Activated T-cell treated with anti-CD3 and anti-CD28 coated beads, Interleukin-2, amount 50 U/mL, for 4 hours (primary cell): ENCODE results near the gene USB1. TPM values are rescaled to one million over a fixed set of nuclear protein-coding genes. Genes with fewer than 3 reads are reported as not detected.
A peak's percentile ranks its signal among the peaks of the same experiment; 100 is the strongest.

Experiments
- ATAC-seq, 2 donors: fragments of 200-7000 bp; cut with Tn5 transposase; one replicate each; pipeline ENCODE4 v1.10.0; 2021
- DNase-seq: peaks from one replicate; pipeline ENCODE4 v3.0.0-alpha.2; 2020
- H3K27me3 Mint-ChIP-seq: one replicate; pipeline ENCODE4 v1.8.0; 2021; ENCODE audit warnings: low read depth, mixed read lengths
- H3K36me3 Mint-ChIP-seq: one replicate; pipeline ENCODE4 v1.8.0; 2022; ENCODE audit warnings: mixed read lengths; ENCODE audit not compliant: insufficient read depth
- H3K4me1 Mint-ChIP-seq: one replicate; pipeline ENCODE4 v1.8.0; 2021; ENCODE audit warnings: low read depth, mixed read lengths
- H3K4me3 Mint-ChIP-seq: one replicate; pipeline ENCODE4 v1.8.0; 2021; ENCODE audit warnings: mild to moderate bottlenecking, moderate library complexity, mixed read lengths
- H3K9me3 Mint-ChIP-seq: one replicate; pipeline ENCODE4 v1.8.0; 2021; ENCODE audit warnings: mixed read lengths
- total RNA-seq, 3 donors: library from RNA; stranded (reverse); gene quantifications; one replicate each; pipeline ENCODE4 v1.2.1, GENCODE V29; 2021

Gene USB1
- total RNA-seq, 3 donors from 2014 or later, result 75.0 to 78.8 (median 75.7) TPM

DNA sequence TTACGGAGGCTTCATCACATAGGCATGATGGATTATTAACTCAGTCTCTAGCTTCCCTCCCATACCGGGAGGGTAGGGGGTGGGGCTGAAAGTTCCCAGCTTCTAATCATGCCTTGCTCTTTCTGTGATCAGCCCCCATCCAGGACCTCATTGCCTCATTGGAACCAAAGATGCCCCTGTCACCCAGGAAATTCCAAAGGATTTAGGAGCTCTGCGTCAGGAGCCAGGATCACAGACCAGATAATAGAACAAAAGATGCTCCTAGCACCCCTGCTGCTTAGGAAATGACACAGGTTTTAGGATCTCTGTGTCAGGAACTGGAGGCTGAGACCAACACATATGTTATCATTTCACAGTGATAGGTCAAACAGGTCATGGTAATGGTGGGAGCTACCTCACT is 9.7 kb downstream of the USB1 start:
- no peaks in the 10 kb centered on the region for H3K4me1 Mint-ChIP-seq
- no peak for ATAC-seq
- H3K9me3 Mint-ChIP-seq, result no peaks in the 10 kb centered on the region
- H3K36me3 Mint-ChIP-seq, result peaks cover 28% of the 10 kb centered on the region
- H3K27me3 Mint-ChIP-seq, result no peaks in the 10 kb centered on the region
- no peak overlapping the region for H3K4me3 Mint-ChIP-seq
- DNase-seq, result no peak

DNA sequence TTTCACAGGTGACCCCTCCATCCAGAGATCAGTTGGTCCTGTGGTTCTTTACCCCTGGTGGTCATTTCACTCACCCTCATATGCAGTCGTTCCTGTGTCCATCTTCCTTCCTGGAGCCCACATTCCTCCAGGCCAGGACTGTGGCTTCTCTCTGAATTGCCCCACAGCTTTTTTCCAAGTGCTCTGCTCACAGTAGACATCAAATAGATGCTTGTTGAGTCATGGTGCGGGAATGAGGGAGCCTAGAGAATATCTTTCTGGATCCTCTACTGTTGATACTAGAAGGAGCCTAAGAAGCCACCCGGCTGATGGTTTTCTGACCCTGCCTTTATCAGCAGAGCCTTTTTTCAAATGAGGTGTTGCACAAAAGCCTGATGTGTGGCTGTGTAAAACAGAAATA is 10.4 kb downstream of the USB1 start:
- ATAC-seq (no peak), DNase-seq (no peak)
- no peak overlapping the region for H3K4me3 Mint-ChIP-seq
- H3K36me3 Mint-ChIP-seq, result peaks cover 26% of the 10 kb centered on the region
- H3K4me1 Mint-ChIP-seq, result no peaks in the 10 kb centered on the region
- no peaks in the 10 kb centered on the region for H3K27me3 Mint-ChIP-seq
- H3K9me3 Mint-ChIP-seq, result no peaks in the 10 kb centered on the region

DNA sequence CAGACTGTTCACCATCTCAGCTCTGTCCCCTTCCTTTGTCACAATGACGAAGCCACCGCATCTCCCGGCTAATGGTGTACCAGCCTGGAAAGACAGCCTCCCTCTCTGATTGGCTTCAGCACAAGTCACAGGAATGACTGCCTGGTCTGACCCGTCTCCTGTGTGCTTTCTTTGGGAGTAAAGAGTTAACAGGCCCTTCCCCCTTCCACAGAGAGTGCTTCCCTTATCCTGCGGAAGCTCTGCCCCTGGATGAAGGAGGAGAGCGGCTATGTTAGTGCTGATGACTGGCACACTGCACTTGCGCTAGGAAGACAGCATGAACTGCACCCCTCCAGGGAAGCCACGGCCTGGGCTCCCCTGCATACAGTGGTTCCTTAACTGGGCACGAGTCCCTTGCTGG is 11.3 kb downstream of the USB1 start:
- no peak for DNase-seq
- Mint-ChIP-seq H3K4me3 (no peak overlapping the region), H3K27me3 (no peaks in the 10 kb centered on the region), H3K4me1 (no peaks in the 10 kb centered on the region), H3K36me3 (peaks cover 21% of the 10 kb centered on the region), H3K9me3 (no peaks in the 10 kb centered on the region)
- no peak for ATAC-seq

DNA sequence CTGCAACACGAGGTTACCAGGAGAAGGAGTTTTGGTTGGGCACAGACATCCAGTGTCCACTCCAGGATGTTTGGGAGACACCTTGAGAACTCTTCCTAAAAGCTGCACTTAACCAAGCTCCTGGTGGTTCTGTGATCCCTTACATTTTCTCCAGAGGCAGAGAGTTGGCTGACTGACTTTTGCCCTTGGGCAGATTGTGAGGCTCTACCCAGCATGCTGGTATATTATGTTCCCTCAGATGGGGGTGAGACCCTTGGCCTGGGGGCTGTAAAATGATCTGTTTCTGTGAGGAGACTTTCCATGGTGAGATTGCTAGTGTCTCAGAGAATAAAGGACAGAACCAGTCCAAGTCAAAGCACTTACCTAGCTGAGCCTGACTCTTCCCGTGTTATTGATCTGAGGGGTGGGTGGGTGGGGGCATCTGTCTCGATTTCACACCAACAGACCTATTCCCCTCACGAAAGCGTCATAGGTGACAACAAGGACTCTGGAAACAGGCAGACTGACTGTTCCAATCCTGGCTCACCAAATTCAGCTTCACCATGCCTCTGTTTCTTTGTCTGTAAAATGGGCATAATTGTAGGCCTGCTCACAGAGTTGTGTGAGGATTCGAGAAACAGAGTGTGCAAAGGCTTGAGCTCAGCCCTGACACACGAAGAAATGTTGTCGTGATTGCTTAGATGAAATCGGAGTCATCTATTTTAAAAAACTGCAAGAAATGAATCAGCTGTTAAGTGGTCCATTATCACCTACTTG is 12.2 kb downstream of the USB1 start:
- Mint-ChIP-seq H3K4me1 (no peaks in the 10 kb centered on the region), H3K9me3 (no peaks in the 10 kb centered on the region), H3K27me3 (no peaks in the 10 kb centered on the region), H3K36me3 (peaks cover 19% of the 10 kb centered on the region), H3K4me3 (no peak overlapping the region)
- ATAC-seq (no peak), DNase-seq (no peak)

DNA sequence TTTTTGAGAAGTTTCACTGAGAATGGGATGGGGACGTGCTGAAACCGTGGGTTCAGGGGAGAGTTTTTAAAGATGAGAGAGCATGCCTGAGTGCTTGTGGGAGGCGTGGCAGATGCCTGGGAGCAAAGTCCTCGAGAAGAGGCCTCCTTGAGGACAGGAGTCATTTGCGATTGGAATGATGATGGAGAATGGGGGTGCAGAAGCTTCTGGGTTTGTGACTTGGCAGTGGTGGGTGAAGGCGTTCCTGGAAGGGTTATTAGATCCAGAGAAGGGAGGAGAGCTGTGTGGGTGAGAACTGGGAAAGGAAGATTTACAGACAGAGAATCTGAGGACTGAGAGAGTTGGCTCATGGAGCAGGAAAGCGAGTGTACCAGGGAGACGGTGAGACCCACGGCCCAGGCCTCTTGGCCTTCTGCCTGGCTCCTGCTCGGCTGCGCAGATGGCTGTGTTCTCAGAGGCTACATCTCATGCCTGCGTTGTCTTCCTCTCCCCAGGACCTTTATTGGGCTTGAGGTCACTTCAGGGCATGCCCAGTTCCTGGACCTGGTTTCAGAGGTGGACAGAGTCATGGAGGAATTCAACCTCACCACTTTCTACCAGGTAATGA is 15.7 kb downstream of the USB1 start:
- no peaks in the 10 kb centered on the region for H3K9me3 Mint-ChIP-seq
- no peak overlapping the region for H3K4me3 Mint-ChIP-seq
- DNase-seq, result no peak
- H3K36me3 Mint-ChIP-seq, result peaks cover 4% of the 10 kb centered on the region
- no peak for ATAC-seq
- H3K27me3 Mint-ChIP-seq, result no peaks in the 10 kb centered on the region
- H3K4me1 Mint-ChIP-seq, result peaks cover 10% of the 10 kb centered on the region

DNA sequence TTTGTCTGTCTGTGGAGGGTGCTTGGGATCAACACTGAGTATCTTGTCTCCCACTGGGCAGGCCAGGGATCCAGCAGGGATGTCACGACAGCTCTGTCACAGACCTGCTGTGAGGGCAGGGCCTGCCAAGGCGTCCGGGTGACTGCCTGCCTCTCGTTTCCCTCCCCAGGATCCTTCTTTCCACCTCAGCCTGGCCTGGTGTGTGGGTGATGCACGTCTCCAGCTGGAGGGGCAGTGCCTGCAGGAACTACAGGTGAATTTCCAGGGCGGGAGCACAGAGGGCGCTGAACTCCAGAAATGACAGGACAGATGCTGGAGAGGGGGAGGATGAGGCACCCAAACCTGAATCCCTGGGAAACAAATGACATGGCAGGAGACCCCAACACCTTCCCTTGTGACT is 17.6 kb downstream of the USB1 start:
- Mint-ChIP-seq H3K36me3 (peaks cover 4% of the 10 kb centered on the region), H3K9me3 (no peaks in the 10 kb centered on the region), H3K4me3 (no peak overlapping the region), H3K27me3 (no peaks in the 10 kb centered on the region), H3K4me1 (peaks cover 11% of the 10 kb centered on the region)
- DNase-seq, result no peak
- no peak for ATAC-seq

DNA sequence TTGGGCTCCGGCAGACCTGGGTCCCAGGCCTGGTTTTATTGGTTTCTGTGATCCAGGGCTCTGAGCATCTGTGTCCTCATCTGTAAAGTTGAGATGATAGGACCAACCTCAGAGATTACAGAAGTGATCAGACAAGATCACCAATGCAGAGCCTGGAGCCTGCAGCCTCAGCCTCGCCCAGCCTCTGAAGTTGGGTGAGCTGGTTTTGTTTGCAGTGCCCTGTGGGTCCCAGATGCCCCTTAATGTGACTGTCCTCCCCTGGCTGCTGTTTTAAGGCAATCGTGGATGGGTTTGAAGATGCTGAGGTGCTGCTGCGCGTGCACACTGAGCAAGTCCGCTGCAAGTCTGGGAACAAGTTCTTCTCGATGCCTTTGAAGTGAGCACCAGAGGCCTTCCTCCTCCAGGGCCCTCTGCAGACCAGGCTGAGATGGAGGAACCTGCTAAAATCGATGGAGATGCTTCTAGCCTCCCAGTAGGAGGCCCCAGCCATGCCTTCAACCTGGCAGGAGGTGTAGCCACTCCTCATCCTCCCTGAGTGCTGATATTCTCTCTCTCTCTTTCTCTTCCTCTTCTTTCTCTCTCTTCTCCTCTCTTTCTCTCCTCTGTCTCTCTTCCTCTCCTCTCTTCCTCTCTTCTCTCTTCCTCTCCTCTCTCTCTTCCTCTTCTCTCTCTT is 18.8 kb downstream of the USB1 start:
- H3K4me1 Mint-ChIP-seq, result peaks cover 19% of the 10 kb centered on the region
- no peak overlapping the region for H3K4me3 Mint-ChIP-seq
- no peaks in the 10 kb centered on the region for H3K9me3 Mint-ChIP-seq
- H3K36me3 Mint-ChIP-seq, result no peaks in the 10 kb centered on the region
- DNase-seq, result no peak
- no peaks in the 10 kb centered on the region for H3K27me3 Mint-ChIP-seq
- no peak for ATAC-seq

DNA sequence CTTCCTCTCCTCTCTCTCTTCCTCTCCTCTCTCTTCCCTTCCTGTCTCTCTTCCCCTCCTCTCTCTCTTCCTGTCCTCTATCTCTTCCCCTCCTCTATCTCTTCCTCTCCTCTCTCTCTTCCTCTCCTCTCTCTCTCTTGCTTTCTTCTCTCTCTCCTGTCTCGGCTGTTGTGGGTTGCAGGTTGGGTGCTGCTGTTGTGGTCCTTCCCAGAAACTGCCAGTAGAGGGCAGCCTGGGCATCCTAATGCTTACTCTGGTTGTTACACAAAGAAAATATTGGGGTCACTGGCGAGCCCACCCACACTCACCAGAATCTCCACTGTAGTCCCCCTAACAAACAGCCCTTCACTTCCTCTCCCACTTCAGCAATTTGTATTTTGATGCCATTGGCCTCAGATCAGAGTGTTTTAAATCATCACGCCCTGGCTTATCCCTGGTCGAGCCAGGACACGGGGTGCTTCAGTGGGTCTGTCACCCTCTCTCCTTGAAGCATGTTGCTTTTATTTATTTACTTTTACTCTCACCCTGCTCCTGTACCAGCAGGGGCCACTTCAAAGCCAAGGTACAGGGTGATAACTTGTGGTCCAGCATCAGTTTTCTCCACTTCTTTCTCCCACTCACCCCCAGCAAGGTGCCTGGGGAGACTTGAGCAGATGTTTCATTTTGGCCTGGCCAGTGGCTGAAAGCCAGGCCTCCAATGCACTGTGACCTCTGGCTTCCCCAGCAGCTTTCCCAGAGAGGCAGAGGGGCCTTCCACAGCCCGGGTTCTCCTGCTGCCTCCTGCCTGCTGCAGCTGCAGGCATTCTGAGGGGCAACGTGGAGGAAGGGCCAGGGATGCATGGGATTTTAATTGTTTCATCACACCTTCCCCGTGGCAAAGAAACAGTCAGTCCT is 19.7 kb downstream of the USB1 start:
- Mint-ChIP-seq H3K27me3 (no peaks in the 10 kb centered on the region), H3K9me3 (no peaks in the 10 kb centered on the region), H3K4me1 (peaks cover 20% of the 10 kb centered on the region), H3K4me3 (no peak overlapping the region), H3K36me3 (no peaks in the 10 kb centered on the region)
- DNase-seq (peak; percentile 59), ATAC-seq (peak in 1 of 2 donors; percentile 39)

DNA sequence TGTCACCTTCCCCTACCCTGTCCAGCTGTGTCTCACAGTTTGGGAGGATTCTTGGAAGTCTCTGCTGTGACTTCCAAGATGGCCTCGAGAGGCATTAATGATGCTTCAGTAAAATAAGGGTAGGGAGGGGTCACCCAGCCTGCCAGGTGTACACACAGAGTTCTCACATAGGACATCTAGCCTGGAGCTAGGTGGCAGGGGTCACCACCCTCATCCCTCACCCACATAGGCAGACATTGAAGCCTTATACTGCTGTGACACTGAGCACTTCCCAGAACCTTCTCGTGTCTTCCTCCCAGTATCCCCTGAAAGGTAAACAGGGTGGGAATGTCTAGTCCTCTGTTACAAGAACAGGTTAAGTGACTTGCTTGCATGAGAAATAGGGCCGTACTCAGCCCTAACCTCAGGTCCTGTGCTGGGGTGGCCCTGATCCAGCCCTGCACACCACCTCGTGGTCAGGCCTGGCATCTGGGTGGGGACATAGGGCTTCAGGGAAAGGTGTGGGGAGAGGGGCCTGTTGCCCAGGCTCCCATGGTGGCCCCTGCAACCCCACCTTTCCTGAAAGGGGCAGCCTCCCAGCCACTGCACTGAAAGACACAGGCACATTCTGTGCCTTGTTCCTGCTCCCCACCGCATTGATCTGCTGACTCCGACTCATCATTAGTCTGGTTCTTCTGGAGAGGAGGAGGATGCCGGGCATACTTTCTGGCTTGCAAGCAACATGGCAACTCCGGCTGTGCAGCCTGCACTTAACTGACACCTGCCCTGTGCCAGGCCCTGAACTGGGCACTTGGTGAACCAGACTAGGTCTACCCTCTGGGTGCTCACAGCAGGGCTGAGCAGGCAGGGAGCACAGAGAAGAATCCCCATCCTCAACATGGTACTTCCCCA is 20.7 kb downstream of the USB1 start:
- no peak overlapping the region for H3K4me3 Mint-ChIP-seq
- no peaks in the 10 kb centered on the region for H3K36me3 Mint-ChIP-seq
- DNase-seq (no peak), ATAC-seq (no peak)
- H3K9me3 Mint-ChIP-seq, result no peaks in the 10 kb centered on the region
- peaks cover 20% of the 10 kb centered on the region for H3K4me1 Mint-ChIP-seq
- H3K27me3 Mint-ChIP-seq, result no peaks in the 10 kb centered on the region

DNA sequence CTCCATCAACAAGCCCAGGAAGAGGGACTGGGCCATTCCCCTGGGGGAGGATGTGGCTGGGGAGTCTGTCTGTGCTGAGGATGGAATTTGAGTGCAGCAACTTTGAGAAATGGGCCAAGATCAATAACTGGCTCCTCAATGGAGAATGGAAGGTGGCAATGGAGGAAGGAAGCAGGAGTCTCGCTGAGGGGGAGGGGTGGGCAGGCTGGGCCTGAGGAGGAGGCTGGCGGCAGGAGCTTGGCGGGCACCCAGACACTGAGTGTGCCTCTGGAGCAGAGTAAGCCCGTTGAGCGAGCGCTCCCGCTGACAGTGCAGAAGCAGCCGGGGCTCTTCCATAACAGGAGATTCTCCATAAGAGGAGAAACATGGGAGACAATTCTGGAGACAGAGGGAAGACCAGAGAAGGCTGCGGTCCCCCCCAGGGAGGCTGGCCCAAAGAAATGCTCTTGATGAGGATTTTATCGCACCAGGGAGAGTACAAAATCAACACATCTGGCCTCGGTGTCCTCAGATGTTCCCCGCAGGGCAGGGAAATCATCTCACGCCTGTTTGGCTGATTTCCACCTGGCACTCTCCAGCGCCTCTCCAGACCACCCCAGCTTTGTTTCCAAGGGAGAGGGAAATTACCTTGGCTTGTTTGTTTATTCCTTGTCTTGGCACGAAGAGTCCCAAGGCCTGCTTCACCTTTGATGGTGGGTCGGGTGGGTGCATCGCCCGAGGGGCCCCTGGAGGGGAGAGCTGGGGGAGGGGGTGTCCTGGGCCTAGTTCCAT is 21.6 kb downstream of the USB1 start:
- H3K36me3 Mint-ChIP-seq, result no peaks in the 10 kb centered on the region
- H3K27me3 Mint-ChIP-seq, result no peaks in the 10 kb centered on the region
- DNase-seq (no peak), ATAC-seq (no peak)
- H3K9me3 Mint-ChIP-seq, result no peaks in the 10 kb centered on the region
- H3K4me1 Mint-ChIP-seq, result peaks cover 20% of the 10 kb centered on the region
- H3K4me3 Mint-ChIP-seq, result no peak overlapping the region

DNA sequence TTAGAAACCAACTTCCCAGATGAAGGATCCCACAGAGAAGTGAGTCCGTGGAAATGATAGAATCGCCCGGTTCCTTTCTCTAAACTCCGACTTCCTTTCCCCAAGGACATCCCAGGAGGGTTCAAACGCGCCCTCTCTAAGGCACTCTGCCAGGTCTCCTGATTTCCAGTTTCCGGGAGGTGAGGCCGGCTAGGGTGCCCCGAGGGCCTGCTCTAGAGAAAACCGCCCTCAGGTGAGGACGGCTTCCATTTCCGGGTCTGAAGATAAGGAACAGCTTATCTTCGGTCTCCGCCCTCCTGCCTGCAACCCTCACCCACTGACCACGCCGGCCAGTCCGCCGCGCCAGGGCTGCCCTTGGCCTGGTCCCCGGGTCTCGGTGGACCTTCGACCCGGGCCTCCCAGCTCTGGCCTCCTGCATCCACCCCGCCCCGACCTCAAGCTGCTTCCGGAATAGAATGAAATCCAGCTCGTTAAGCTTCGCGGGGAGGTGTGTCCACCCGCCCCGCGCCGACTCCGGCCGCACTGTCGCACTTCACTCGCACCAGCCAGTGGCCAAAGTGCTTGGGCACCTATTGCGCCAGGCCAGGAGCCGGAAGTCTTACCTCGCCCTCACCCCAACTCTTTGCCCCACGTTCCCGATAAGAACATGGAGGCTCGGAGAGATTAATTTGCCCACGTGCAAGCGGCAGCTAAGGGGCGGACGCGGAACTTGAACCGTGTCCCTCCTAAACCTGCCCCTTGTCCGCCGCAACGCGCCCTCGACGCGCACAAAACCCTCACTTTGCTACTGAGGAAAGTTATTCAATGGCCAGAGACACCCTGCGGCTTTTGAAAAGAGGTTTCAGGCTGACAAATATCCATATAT is 23.5 kb downstream of the USB1 start:
- Mint-ChIP-seq H3K4me1 (peaks cover 20% of the 10 kb centered on the region), H3K4me3 (peak overlapping the region; percentile 84), H3K27me3 (peaks cover 10% of the 10 kb centered on the region), H3K36me3 (no peaks in the 10 kb centered on the region), H3K9me3 (no peaks in the 10 kb centered on the region)
- DNase-seq, result no peak
- no peak for ATAC-seq

DNA sequence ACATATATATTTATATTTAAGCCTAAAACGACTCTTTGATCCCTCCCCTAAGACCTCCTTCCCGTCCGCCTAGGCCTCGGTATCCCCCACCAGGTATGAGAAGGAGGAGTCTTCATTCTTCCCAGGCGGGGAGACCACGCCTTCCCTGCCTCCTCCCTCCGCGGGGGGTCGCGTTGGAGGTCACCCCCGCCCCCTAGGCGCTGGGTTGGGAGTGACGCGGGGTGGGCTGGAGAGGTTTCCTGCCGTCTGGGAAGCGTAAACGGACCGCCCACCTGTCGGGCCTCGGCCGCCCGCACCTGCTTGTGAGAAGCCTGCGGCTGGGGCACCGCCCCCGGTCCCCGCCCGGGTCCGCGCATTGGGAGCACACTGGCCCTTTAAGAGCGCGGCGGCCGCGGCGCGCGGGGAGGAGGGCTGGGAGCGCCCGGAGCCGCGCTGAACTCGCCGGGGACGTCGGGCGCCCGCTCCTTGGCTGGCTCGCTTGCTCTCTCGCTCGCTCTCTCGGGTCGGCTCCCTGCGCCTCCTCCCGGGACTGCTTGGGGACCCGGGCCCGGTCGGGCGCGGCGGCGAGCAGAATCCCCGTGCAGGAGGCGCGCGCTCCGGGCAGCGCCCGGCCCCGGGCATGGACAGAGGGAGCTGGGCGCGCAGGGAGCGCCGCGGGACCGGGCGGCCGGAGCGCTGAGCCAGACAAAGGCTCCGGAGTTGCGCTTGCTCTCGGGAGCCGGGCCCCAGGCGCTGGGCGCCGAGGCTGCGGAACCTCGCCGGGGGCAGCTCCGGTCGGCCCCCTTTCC is 24.3 kb downstream of the USB1 start, which contains the start of gene MMP15:
Gene MMP15, plus strand, starts transcription at position 404 of the 788 bp plus-strand sequence. CDS start 597 bp downstream, outside the sequence.
- H3K4me1 Mint-ChIP-seq, result peaks cover 15% of the 10 kb centered on the region
- peak within 1 kb of the TSS; percentile 84 for H3K4me3 Mint-ChIP-seq
- DNase-seq, result peak; percentile 58
- no peaks in the 10 kb centered on the region for H3K36me3 Mint-ChIP-seq
- H3K9me3 Mint-ChIP-seq, result no peaks in the 10 kb centered on the region
- peaks cover 10% of the 10 kb centered on the region for H3K27me3 Mint-ChIP-seq
- ATAC-seq, result peak; percentile 77 to 78
